Measurements from ENCODE around the gene ULK4. TPM values are rescaled to one million over a fixed set of nuclear protein-coding genes. Genes with fewer than 3 reads are reported as not detected.

The ULK4 gene
- total RNA-seq, 1 experiment from 2014 or later = 6.3 TPM

DNA sequence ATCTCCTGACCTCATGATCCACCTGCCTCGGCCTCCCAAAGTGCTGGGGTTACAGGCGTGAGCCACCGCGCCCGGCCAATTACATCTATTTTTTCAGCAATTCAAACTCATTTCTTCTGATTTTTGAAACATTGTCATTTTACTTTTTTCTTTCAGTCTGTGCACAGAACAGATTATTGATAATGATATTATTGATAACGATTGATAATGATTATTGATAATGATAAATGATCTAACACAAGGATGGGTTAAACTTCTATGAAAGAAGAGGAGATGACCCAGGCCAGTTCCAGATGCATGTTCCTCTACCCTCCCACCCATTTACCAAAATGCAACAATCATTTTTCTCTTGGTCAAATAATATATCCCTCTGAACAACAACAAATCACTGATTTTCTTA, 644.6 kb downstream of the ULK4 start:
- ChIA-PET POLR2A (no interaction called here), CTCF (no interaction called here), RAD21 (ENCODE audit: low non-redundant PET in 1 of 2, low total read pairs in 2 of 2, uncharacterized antibody in 2 of 2, unreplicated experiment in 2 of 2) (no interaction called here)
- DNase-seq (ENCODE audit: low read depth, low spot score) (no peak), ATAC-seq (no peak)
- TF ChIP-seq, protein P1, sequence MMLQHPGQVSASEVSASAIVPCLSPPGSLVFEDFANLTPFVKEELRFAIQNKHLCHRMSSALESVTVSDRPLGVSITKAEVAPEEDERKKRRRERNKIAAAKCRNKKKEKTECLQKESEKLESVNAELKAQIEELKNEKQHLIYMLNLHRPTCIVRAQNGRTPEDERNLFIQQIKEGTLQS (IDR thresholded peaks at IDR 0.05) = no peak
- TF ChIP-seq, protein P2, sequence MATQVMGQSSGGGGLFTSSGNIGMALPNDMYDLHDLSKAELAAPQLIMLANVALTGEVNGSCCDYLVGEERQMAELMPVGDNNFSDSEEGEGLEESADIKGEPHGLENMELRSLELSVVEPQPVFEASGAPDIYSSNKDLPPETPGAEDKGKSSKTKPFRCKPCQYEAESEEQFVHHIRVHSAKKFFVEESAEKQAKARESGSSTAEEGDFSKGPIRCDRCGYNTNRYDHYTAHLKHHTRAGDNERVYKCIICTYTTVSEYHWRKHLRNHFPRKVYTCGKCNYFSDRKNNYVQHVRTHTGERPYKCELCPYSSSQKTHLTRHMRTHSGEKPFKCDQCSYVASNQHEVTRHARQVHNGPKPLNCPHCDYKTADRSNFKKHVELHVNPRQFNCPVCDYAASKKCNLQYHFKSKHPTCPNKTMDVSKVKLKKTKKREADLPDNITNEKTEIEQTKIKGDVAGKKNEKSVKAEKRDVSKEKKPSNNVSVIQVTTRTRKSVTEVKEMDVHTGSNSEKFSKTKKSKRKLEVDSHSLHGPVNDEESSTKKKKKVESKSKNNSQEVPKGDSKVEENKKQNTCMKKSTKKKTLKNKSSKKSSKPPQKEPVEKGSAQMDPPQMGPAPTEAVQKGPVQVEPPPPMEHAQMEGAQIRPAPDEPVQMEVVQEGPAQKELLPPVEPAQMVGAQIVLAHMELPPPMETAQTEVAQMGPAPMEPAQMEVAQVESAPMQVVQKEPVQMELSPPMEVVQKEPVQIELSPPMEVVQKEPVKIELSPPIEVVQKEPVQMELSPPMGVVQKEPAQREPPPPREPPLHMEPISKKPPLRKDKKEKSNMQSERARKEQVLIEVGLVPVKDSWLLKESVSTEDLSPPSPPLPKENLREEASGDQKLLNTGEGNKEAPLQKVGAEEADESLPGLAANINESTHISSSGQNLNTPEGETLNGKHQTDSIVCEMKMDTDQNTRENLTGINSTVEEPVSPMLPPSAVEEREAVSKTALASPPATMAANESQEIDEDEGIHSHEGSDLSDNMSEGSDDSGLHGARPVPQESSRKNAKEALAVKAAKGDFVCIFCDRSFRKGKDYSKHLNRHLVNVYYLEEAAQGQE (IDR thresholded peaks at IDR 0.05; ENCODE audit: low read depth) = no peak
- TF ChIP-seq FOSL1 (IDR thresholded peaks at IDR 0.05; ENCODE audit: low read depth) (no peak), JUND (IDR thresholded peaks at IDR 0.05) (no peak), TCF7L2 (IDR thresholded peaks at IDR 0.05; ENCODE audit: borderline replicate concordance, extremely low read depth, insufficient read depth, insufficient read length) (no peak), ELF1 (IDR thresholded peaks at IDR 0.05; ENCODE audit: borderline replicate concordance, low read depth) (no peak), SRF (IDR thresholded peaks at IDR 0.05; ENCODE audit: low read depth) (no peak), EZH2 (IDR thresholded peaks at IDR 0.05) (no peak), ZFX (IDR thresholded peaks at IDR 0.05) (no peak), YY1 (IDR thresholded peaks at IDR 0.05; ENCODE audit: extremely low read depth, insufficient replicate concordance, low read depth, low read length) (no peak), POLR2AphosphoS5 (IDR thresholded peaks at IDR 0.05; ENCODE audit: low read depth, low read length) (no peak), RAD21 (IDR thresholded peaks at IDR 0.05; ENCODE audit: low read depth) (no peak)
- H3K27me3 ChIP-seq (ENCODE audit: insufficient read depth, low read length) = no peaks in the 10 kb centered on the region
- H3K4me1 ChIP-seq (ENCODE audit: control insufficient read depth in 1 of 2, insufficient read depth in 2 of 2, low read length in 2 of 2) = peaks cover 0 to 15% of the 10 kb centered on the region in 2 experiments; a peak in 2 of 4 replicates
- no peaks in the 10 kb centered on the region for H3K36me3 ChIP-seq (ENCODE audit: control insufficient read depth in 1 of 2, insufficient read depth in 2 of 2, low read length in 2 of 2)
- no peaks in the 10 kb centered on the region for H4K20me1 ChIP-seq (ENCODE audit: insufficient read depth)
- no peak overlapping the region for H3K27ac ChIP-seq (ENCODE audit: low read depth, low read length)
- H3K9ac ChIP-seq (ENCODE audit: low read length) = no peak overlapping the region
- no TSS peak for BruUV-seq (replicated peaks)
- no peaks in the 10 kb centered on the region; the same call in 1 of the 2 replicates for H3K9me2 ChIP-seq (ENCODE audit: insufficient read depth)
- no peak overlapping the region for H2AFZ ChIP-seq (ENCODE audit: low read depth, low read length, poor library complexity, severe bottlenecking)
- no peak overlapping the region for H3K4me3 ChIP-seq (replicated peaks in 1 of 2; ENCODE audit: low read depth in 1 of 2, low read length in 2 of 2)
- H3K79me2 ChIP-seq (ENCODE audit: insufficient read depth, low read length) = no peaks in the 10 kb centered on the region
- no peaks in the 10 kb centered on the region for H3K9me3 ChIP-seq (ENCODE audit: control insufficient read depth in 1 of 2, insufficient read depth in 1 of 2, low read depth in 1 of 2, low read length in 2 of 2)
- H3K4me2 ChIP-seq (ENCODE audit: low read length) = no peak overlapping the region; the same call in 1 of the 2 replicates
- intact Hi-C loops (cut with micrococcal nuclease) = no loop called here
